ENCODE data around the gene FAIM2.

The FAIM2 gene

GRCh38 chr12:49821373-49822287, 82.1 kb downstream of the FAIM2 start:
- DNase-seq = no peak

- no peak for DNase-seq
Observed at GRCh38 chr12:49819786-49820185, 83.9 kb downstream of the FAIM2 start.

GRCh38 chr12:49818241-49818895, 85.3 kb downstream of the FAIM2 start:
- no peak for DNase-seq

Data from CD4-positive, alpha-beta T cell treated with Interleukin-4 for 4 hours (primary cell).